ENCODE results near the gene CTDNEP1. TPM values are rescaled to one million over a fixed set of nuclear protein-coding genes. Genes with fewer than 3 reads are reported as not detected.
A peak's percentile ranks its signal among the peaks of the same experiment; 100 is the strongest.

Gene CTDNEP1
- total and polyA plus RNA-seq, 2 of the 4 experiments (the other 2 are of a cell fraction) = 23.8 to 132 TPM

DNA sequence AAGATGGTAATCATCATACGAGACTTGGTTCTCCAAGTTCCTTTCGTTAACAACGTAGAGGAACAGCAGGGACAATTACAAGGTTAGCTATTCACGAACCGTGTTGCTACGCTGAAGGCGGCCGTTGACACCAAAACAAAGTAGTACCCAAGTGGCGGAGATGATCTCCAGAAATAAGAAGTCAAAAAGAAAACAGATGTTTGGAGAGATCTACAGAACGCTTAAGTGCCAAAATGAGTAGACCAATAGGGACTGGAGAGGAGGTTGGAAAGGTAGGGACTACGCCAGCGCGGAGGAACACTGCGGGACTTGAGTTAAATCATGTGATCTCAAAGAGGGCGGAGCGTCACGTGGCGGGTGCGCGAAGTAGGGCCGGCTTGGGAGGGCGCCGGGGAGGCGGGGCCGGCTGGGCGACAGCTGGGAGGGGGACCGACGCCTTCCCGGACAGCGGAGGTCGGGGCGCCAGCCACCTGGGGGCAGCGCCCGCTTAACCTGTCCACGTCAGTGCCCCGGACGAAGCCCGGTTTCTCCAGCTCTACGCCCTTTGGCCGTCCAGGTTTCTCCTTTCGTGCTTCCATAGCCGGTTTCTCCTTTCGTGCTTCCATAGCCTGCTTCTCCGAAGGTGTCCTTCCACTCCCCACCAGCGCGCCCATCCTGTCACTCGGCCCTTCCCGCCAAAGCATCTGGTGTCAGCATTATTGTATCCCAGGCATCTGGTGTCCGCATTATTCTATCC lies 8.6 kb downstream of the CTDNEP1 start:
- Histone ChIP-seq H2BK15ac (ENCODE audit: low read depth, low read length) (peak overlapping the region; percentile 93; the same call in 1 of the 3 replicates), H3K23ac (ENCODE audit: low read depth, low read length) (peak overlapping the region; percentile 99), H3K18ac (ENCODE audit: low read depth, low read length) (peak overlapping the region; percentile 99), H3K9ac (ENCODE audit: low read depth, low read length) (peak overlapping the region; percentile 92), H3K9me3 (ENCODE audit: control insufficient read depth, insufficient read depth, low read length) (no peaks in the 10 kb centered on the region), H3K4me1 (ENCODE audit: control insufficient read depth, insufficient read depth, low read length) (peaks cover 8% of the 10 kb centered on the region), H2AK5ac (ENCODE audit: low read depth, low read length) (peak overlapping the region; percentile 77), H3K4me3 (ENCODE audit: insufficient read depth, low read depth, low read length) (peak overlapping the region; percentile 90), H2AK9ac (replicated peaks; ENCODE audit: low read depth, low read length, poor library complexity) (peak overlapping the region; percentile 92), H3K56ac (ENCODE audit: extremely low read depth, insufficient read depth, low read length) (peak overlapping the region; percentile 99), H4K5ac (ENCODE audit: low read depth, low read length) (peak overlapping the region; percentile 98), H3K4me2 (ENCODE audit: low read depth, low read length) (peak overlapping the region; percentile 95), H4K8ac (ENCODE audit: low read depth in 2 of 2, low read length in 2 of 2) (peak overlapping the region; percentile 80 to 100), H4K91ac (ENCODE audit: insufficient read depth, low read depth, low read length) (peak overlapping the region; percentile 98), H3K9me1 (ENCODE audit: insufficient read depth, low read length) (no peaks in the 10 kb centered on the region), H2AFZ (replicated peaks; ENCODE audit: low read length, poor library complexity) (peak overlapping the region; percentile 90), H2BK120ac (ENCODE audit: low read depth, low read length) (peak overlapping the region; percentile 97), H3K36me3 (ENCODE audit: control insufficient read depth, insufficient read depth, low read length) (peaks cover 28% of the 10 kb centered on the region), H3K27me3 (ENCODE audit: control insufficient read depth, insufficient read depth, low read length) (no peaks in the 10 kb centered on the region), H3K14ac (replicated peaks; ENCODE audit: low read depth, low read length) (peak overlapping the region; percentile 100), H2BK20ac (ENCODE audit: low read depth, low read length) (peak overlapping the region; percentile 75), H3K79me1 (ENCODE audit: low read depth in 1 of 2, low read length in 2 of 2) (peaks cover 13 to 49% of the 10 kb centered on the region in 2 experiments), H4K20me1 (ENCODE audit: insufficient read depth, low read length) (peaks cover 7% of the 10 kb centered on the region; the same call in 1 of the 2 replicates), H2BK5ac (ENCODE audit: low read depth, low read length, poor library complexity, severe bottlenecking) (peak overlapping the region; percentile 98), H3K4ac (ENCODE audit: low read depth, low read length) (peak overlapping the region; percentile 99), H3K27ac (ENCODE audit: insufficient read depth, low read length) (peak overlapping the region; percentile 90)
- intact Hi-C loops (cut with micrococcal nuclease) (no loop called here), in situ Hi-C loops (cut with MboI; ENCODE audit: low sequenced_read_pairs) (loop anchor here (25.0 kb wide), 1 partner anchor 919 kb away; the partner anchor contains the start of genes PER1 and VAMP2), dilution Hi-C loops (cut with HindIII; ENCODE audit: low sequenced_read_pairs, unreplicated experiment) (no loop called here)
- CTCF ChIA-PET = no interaction called here
- TF ChIP-seq MAZ (IDR thresholded peaks at IDR 0.05; ENCODE audit: borderline replicate concordance, low read depth, low read length) (peak; percentile 89), CHD1 (IDR thresholded peaks at IDR 0.05; ENCODE audit: low read depth, low read length) (no peak), SMC3 (IDR thresholded peaks at IDR 0.05; ENCODE audit: low read depth, low read length) (no peak), BHLHE40 (IDR thresholded peaks at IDR 0.05; ENCODE audit: low read depth, low read length) (peak; percentile 92), MXI1 (IDR thresholded peaks at IDR 0.05; ENCODE audit: borderline replicate concordance, low read depth, low read length) (peak; percentile 82; the same call in 1 of the 2 replicates), ELK1 (IDR thresholded peaks at IDR 0.05; ENCODE audit: borderline replicate concordance, low read depth, low read length) (no peak), FOS (IDR thresholded peaks at IDR 0.05; ENCODE audit: low read depth, low read length) (peak; percentile 34; the same call in 1 of the 2 replicates)
- TF ChIP-seq, protein P1, sequence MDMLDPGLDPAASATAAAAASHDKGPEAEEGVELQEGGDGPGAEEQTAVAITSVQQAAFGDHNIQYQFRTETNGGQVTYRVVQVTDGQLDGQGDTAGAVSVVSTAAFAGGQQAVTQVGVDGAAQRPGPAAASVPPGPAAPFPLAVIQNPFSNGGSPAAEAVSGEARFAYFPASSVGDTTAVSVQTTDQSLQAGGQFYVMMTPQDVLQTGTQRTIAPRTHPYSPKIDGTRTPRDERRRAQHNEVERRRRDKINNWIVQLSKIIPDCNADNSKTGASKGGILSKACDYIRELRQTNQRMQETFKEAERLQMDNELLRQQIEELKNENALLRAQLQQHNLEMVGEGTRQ (IDR thresholded peaks at IDR 0.05; ENCODE audit: low read depth, low read length) = peak; percentile 99
- WGBS, 2 experiments (ENCODE audit: extremely low coverage in 2 of 2, insufficient read length in 1 of 2) = 0% methylated on average over 40 of the region's 49 CpGs; no CpG with 5 or more reads in 1 of the 2 experiments
- POLR2A ChIA-PET (ENCODE audit: unreplicated experiment) = interaction anchor here (1.1 to 1.4 kb wide), 2 partner anchors 9 to 22 kb away, joined by 3 to 4 read pairs; partner anchors contain the start of gene CTDNEP1
- DNase-seq = peak; percentile 95
- ATAC-seq (ENCODE audit: low read depth) = peak; percentile 15
- no TSS peak for BruUV-seq (replicated peaks)
